Measurements from ENCODE around the gene COPZ2. TPM values are rescaled to one million over a fixed set of nuclear protein-coding genes. Genes with fewer than 3 reads are reported as not detected.

The COPZ2 gene
- total RNA-seq, 1 donor from 2014 or later: 155 TPM

- peaks cover 11 to 18% of the 10 kb centered on the region in 2 donors for H3K4me1 ChIP-seq
- DNase-seq (ENCODE audit: low spot score in 2 of 2): no peak
- no peaks in the 10 kb centered on the region for H3K9me3 ChIP-seq
- no peak overlapping the region for H3K4me3 ChIP-seq
- intact Hi-C loops (cut with DNase I): no loop called here
- no peaks in the 10 kb centered on the region for H3K27me3 ChIP-seq
- no peak for TF ChIP-seq CTCF (IDR thresholded peaks at IDR 0.05)
- H3K27ac ChIP-seq: no peak overlapping the region
- no peaks in the 10 kb centered on the region for H3K36me3 ChIP-seq
These were observed 7.9 kb upstream of the COPZ2 start for GRCh38 chr17:48045316-48046001.

GRCh38 chr17:48044851-48045250 is 7.3 kb upstream of the COPZ2 start:
- no peak for DNase-seq (ENCODE audit: low spot score in 2 of 2)
- intact Hi-C loops (cut with DNase I): no loop called here
- H3K27ac ChIP-seq: no peak overlapping the region
- no peaks in the 10 kb centered on the region for H3K36me3 ChIP-seq
- no peak overlapping the region for H3K4me3 ChIP-seq
- H3K4me1 ChIP-seq: peaks cover 7 to 12% of the 10 kb centered on the region in 2 donors
- H3K9me3 ChIP-seq: no peaks in the 10 kb centered on the region
- TF ChIP-seq CTCF (IDR thresholded peaks at IDR 0.05): no peak
- no peaks in the 10 kb centered on the region for H3K27me3 ChIP-seq

- intact Hi-C loops (cut with DNase I): no loop called here
- Histone ChIP-seq H3K9me3 (no peaks in the 10 kb centered on the region), H3K36me3 (no peaks in the 10 kb centered on the region), H3K27ac (no peak overlapping the region), H3K4me1 (peaks cover 0 to 7% of the 10 kb centered on the region in 2 donors), H3K4me3 (no peak overlapping the region), H3K27me3 (no peaks in the 10 kb centered on the region)
- DNase-seq (ENCODE audit: low spot score in 2 of 2): no peak
- TF ChIP-seq CTCF (IDR thresholded peaks at IDR 0.05): no peak
These were observed 5.6 kb upstream of the COPZ2 start for GRCh38 chr17:48043176-48043575.

DNA sequence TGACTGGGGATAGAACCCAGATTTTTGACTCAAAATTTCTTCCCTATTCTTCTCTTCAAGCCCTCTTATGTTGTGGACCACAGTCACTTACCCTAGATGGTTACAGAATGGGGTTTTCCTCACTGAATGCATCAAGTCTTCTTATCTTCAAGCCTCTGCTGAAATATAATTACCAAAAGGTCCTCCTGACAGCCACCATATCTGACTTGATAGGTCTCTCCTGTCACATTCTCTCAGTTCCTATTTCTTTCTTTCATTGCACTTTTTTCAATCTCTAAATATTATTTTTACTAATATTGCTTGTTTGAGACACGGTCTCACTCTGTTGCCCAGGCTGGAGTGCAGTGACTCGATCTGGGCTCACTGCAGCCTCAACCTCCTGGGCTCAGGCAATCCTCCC is 1.1 kb upstream of the COPZ2 start:
- Histone ChIP-seq H3K36me3 (no peaks in the 10 kb centered on the region), H3K27me3 (no peaks in the 10 kb centered on the region), H3K27ac (no peak overlapping the region), H3K9me3 (no peaks in the 10 kb centered on the region), H3K4me3 (no peak overlapping the region), H3K4me1 (peaks cover 5 to 9% of the 10 kb centered on the region in 2 donors)
- no peak for TF ChIP-seq CTCF (IDR thresholded peaks at IDR 0.05)
- intact Hi-C loops (cut with DNase I): no loop called here
- DNase-seq (ENCODE audit: low spot score in 2 of 2): no peak

- DNase-seq (ENCODE audit: low spot score in 2 of 2): no peak
- peak overlapping the region; percentile 67 to 69 for H3K4me3 ChIP-seq
- no peaks in the 10 kb centered on the region for H3K27me3 ChIP-seq
- peak overlapping the region; percentile 66 to 83 for H3K27ac ChIP-seq
- peaks cover 5 to 9% of the 10 kb centered on the region in 2 donors for H3K4me1 ChIP-seq
- TF ChIP-seq CTCF (IDR thresholded peaks at IDR 0.05): no peak
- no peaks in the 10 kb centered on the region for H3K9me3 ChIP-seq
- no peaks in the 10 kb centered on the region for H3K36me3 ChIP-seq
- intact Hi-C loops (cut with DNase I): loop anchor here (1.0 to 2.0 kb wide), 2 partner anchors 15 to 36 kb away; no protein-coding TSS in a partner anchor
These were observed 284 bp upstream of the COPZ2 start for GRCh38 chr17:48037838-48038323.

Measured in ascending aorta (tissue), 2 donors.